HepG2 (cell line): ENCODE data around the gene KRTAP21-2. TPM values are rescaled to one million over a fixed set of nuclear protein-coding genes. Genes with fewer than 3 reads are reported as not detected.

ENCODE experiments used
- ATAC-seq: fragments of 200-7000 bp; cut with Tn5 transposase; 3 replicates; pipeline ENCODE4 v1.9.1; 2020; ENCODE audit warnings: mild to moderate bottlenecking, moderate library complexity
- BruUV-seq: library from RNA; stranded (reverse); fragments of 400-500 nt; replicated peaks from 2 replicates; lab custom pipeline; 2021; lab: Mats Ljungman, UMichigan
- CTCF ChIA-PET: fragments of 300-600 bp; formaldehyde crosslinking; extraction: SDS; loops from one replicate; lab custom pipeline; 2021; ENCODE audit warnings: low total read pairs, inconsistent platforms, low intra/inter-chr PET ratio; lab: Yijun Ruan, JAX
- POLR2A ChIA-PET: fragments of 350-600 bp; sonication (Branson Sonifier 250); formaldehyde crosslinking; loops from one replicate; lab custom pipeline; 2020; ENCODE audit warnings: antibody characterized with exemption, inconsistent platforms; lab: Yijun Ruan, JAX
- DNase-seq: peaks from one replicate; pipeline ENCODE4 v3.0.0-alpha.2; 2015; ENCODE audit warnings: low spot score
- FAIRE-seq: peaks from 3 replicates; lab custom pipeline; 2011; peaks lifted over from hg19 to GRCh38; lab: Jason Lieb, UNC
- H2AFZ ChIP-seq: one replicate; pipeline ENCODE4 v1.6.1; 2011; ENCODE audit warnings: low read length, inconsistent platforms
- H3K27ac ChIP-seq: fragments of 300-600 bp; 3 replicates; pipeline ENCODE4 v1.8.0; 2011; ENCODE audit warnings: mixed run types, mild to moderate bottlenecking, mixed read lengths, low read length, inconsistent platforms; ENCODE audit not compliant: insufficient read depth; ENCODE audit errors: extremely low read length
- H3K27me3 ChIP-seq, 2 experiments: fragments of 200-600 bp in 1 of 2; 2 replicates in 1 of 2; 3 replicates in 1 of 2; pipeline versions ENCODE4 v1.6.0 to v1.8.0; 2011; ENCODE audit warnings: low read length in 2 of 2, mild to moderate bottlenecking in 2 of 2, moderate library complexity in 2 of 2, inconsistent platforms in 1 of 2; ENCODE audit not compliant: insufficient read depth in 2 of 2, control insufficient read depth in 1 of 2
- H3K36me3 ChIP-seq, 2 experiments: fragments of 200-600 bp in 1 of 2; replicated peaks in 1 of 2; 2 replicates in 1 of 2; 3 replicates in 1 of 2; pipeline versions ENCODE4 v1.5.1 to v1.8.0; 2011; ENCODE audit warnings: low read length in 2 of 2, inconsistent platforms in 1 of 2; ENCODE audit not compliant: insufficient read depth in 2 of 2, control insufficient read depth in 1 of 2
- H3K4me1 ChIP-seq: 2 replicates; pipeline ENCODE4 v1.5.1; 2012; ENCODE audit warnings: low read length, inconsistent platforms; ENCODE audit not compliant: insufficient read depth
- H3K4me2 ChIP-seq: 2 replicates; pipeline ENCODE4 v1.6.0; 2011; ENCODE audit warnings: low read depth, low read length, inconsistent platforms
- H3K4me3 ChIP-seq, 3 experiments: fragments of 200-600 bp in 1 of 3; sonication (generic), shearing (Covaris generic) in 1 of 3; replicated peaks in 1 of 3; 2 replicates each; pipeline ENCODE4 v1.5.1; 2011 to 2016; ENCODE audit warnings: low read length in 3 of 3, inconsistent platforms in 2 of 3, low read depth in 2 of 3, mild to moderate bottlenecking in 2 of 3, control low read depth in 1 of 3, mixed read lengths in 1 of 3; ENCODE audit not compliant: insufficient read depth in 1 of 3
- H3K79me2 ChIP-seq: one replicate; pipeline ENCODE4 v1.6.1; 2011; ENCODE audit warnings: low read length, inconsistent platforms; ENCODE audit not compliant: insufficient read depth
- H3K9ac ChIP-seq: 2 replicates; pipeline ENCODE4 v1.6.0; 2011; ENCODE audit warnings: mild to moderate bottlenecking, low read depth, low read length, inconsistent platforms; ENCODE audit not compliant: insufficient read depth
- H3K9me3 ChIP-seq: 2 replicates; pipeline ENCODE4 v1.5.1; 2012; ENCODE audit warnings: mild to moderate bottlenecking, low read length
- H4K20me1 ChIP-seq: 2 replicates; pipeline ENCODE4 v1.6.0; 2011; ENCODE audit warnings: inconsistent platforms, mild to moderate bottlenecking, low read length, moderate library complexity; ENCODE audit not compliant: insufficient read depth
- MAFG ChIP-seq: sonication (generic); formaldehyde crosslinking; IDR thresholded peaks from 2 replicates; pipeline ENCODE4 v1.5.1; 2020; ENCODE audit warnings: mild to moderate bottlenecking, missing genetic modification reagents
- NFE2L2 ChIP-seq: fragments of 150-350 bp; IDR thresholded peaks from 2 replicates; pipeline ENCODE4 v1.6.1; 2014; ENCODE audit warnings: low read length
- SNAPC2 ChIP-seq: sonication (generic); formaldehyde crosslinking; IDR thresholded peaks from 2 replicates; pipeline ENCODE4 v1.8.1; 2022; ENCODE audit warnings: mild to moderate bottlenecking, missing genetic modification reagents
- ZNF318 ChIP-seq: sonication (generic); formaldehyde crosslinking; IDR thresholded peaks from 2 replicates; pipeline ENCODE4 v1.4.0; 2020; ENCODE audit warnings: mild to moderate bottlenecking, missing genetic modification reagents
- ZNF646 ChIP-seq: sonication (generic); formaldehyde crosslinking; IDR thresholded peaks from 2 replicates; pipeline ENCODE4 v1.9.0; 2021; ENCODE audit warnings: mild to moderate bottlenecking, missing genetic modification reagents
- ZZZ3 ChIP-seq: sonication (generic); formaldehyde crosslinking; IDR thresholded peaks from 2 replicates; pipeline ENCODE4 v1.4.0; 2020; ENCODE audit warnings: missing genetic modification reagents, mild to moderate bottlenecking, borderline replicate concordance
- WGBS: methylation state at CpG from one replicate; pipeline ENCODE4 v1.1.6; 2017; ENCODE audit warnings: low lambda C conversion rate; 5-methylcytosine and 5-hydroxymethylcytosine counted together
- in situ Hi-C: cut with HindIII; loops from 2 replicates; pipeline ENCODE4 v1.10.0; 2017; ENCODE audit warnings: low pct_unique_long_range_greater_than_20kb; ENCODE audit not compliant: extremely low pct_ligation_motif_present
- intact Hi-C: fragments of 100-400 bp; cut with micrococcal nuclease; formaldehyde crosslinking; loops from one replicate; pipeline ENCODE4 v1.10.0; 2022; ENCODE audit not compliant: unreplicated experiment
- polyA plus RNA-seq, 8 experiments: library from polyadenylated mRNA; depleted of rRNA in 3 of 8; stranded (reverse) in 7 of 8; unstranded in 1 of 8; fragments of >200 nt; fragmentation: Illumina TruSeq in 4 of 8; extraction: Trizol in 4 of 8; gene quantifications; 2 replicates each; pipeline versions ENCODE4 v1.2.1 to v1.2.3, GENCODE V29; 2011 to 2016; ENCODE audit warnings: low read depth in 4 of 8, missing spikeins in 1 of 8, mixed read lengths in 1 of 8; ENCODE audit not compliant: insufficient read depth in 1 of 8
- total RNA-seq, 5 experiments: library from RNA; depleted of rRNA; stranded (reverse); fragments of >200 nt; fragmentation: Illumina TruSeq; extraction: Trizol; gene quantifications; 2 replicates each; pipeline ENCODE4 v1.2.3, GENCODE V29; 2016; ENCODE audit warnings: low read depth in 1 of 5
- TF ChIP-seq, protein P1 (sequence below): IDR thresholded peaks from 2 replicates; pipeline ENCODE4 v1.6.1; 2016

Gene KRTAP21-2
- total and polyA plus RNA-seq, 2 of the 13 experiments (the other 11 are each of a cell fraction or from before 2014, with no cell fraction given): not detected

DNA sequence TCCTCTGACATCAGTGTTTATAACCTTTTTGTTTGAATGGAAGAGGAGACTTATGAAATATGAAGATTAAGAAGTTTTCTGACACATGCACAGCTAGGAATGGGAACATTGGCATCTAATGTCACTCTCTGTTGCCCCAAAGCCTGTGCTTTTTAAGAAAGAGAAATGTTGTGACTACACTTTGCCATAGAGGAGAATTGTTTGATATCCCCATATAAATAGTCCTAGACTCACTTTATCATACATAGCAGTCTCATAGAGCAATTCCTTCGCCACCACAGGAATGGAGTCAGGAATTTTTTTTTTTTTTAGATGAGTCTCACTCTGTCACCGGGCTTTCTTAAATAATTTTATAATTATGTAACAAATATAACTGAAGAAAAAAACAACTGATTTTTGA, 30.0 kb downstream of the KRTAP21-2 start (continued):
- TF ChIP-seq, protein P1, sequence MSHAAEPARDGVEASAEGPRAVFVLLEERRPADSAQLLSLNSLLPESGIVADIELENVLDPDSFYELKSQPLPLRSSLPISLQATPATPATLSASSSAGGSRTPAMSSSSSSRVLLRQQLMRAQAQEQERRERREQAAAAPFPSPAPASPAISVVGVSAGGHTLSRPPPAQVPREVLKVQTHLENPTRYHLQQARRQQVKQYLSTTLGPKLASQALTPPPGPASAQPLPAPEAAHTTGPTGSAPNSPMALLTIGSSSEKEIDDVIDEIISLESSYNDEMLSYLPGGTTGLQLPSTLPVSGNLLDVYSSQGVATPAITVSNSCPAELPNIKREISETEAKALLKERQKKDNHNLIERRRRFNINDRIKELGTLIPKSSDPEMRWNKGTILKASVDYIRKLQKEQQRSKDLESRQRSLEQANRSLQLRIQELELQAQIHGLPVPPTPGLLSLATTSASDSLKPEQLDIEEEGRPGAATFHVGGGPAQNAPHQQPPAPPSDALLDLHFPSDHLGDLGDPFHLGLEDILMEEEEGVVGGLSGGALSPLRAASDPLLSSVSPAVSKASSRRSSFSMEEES (CRISPR knock-in tag): no peak
- TF ChIP-seq NFE2L2 (no peak), ZNF646 (no peak), MAFG (CRISPR knock-in tag) (no peak), SNAPC2 (CRISPR knock-in tag) (no peak)

DNA sequence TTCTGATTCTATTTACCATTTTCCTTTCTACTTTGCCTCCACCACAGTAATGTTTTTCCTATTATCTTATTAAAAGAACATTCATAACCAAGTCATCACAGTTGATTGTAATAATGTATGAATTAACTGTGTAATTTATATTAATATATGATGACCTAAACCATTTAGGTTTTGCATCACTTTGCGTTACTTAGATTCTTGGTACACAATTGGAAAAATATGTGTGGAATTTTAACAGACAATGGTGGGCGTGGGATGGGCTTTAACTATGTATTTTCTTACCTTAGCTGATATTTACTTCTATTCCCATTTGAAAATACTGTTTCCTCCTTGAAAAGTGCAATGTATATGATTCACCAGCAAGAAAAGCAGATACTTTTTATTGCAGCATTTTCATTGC, 32.1 kb downstream of the KRTAP21-2 start:
- intact Hi-C loops (no loop called here), in situ Hi-C loops (no loop called here)
- ChIA-PET CTCF (no interaction called here), POLR2A (no interaction called here)
- H3K9me3 ChIP-seq: peaks cover 93% of the 10 kb centered on the region
- no peaks in the 10 kb centered on the region for H3K79me2 ChIP-seq
- H3K4me1 ChIP-seq: no peaks in the 10 kb centered on the region
- no peak for FAIRE-seq
- H3K4me3 ChIP-seq: no peak overlapping the region
- 25% methylated on average over 2 of the region's 2 CpGs for WGBS
- no peak overlapping the region for H3K4me2 ChIP-seq
- H4K20me1 ChIP-seq: no peaks in the 10 kb centered on the region
- H3K36me3 ChIP-seq: no peaks in the 10 kb centered on the region
- no peak overlapping the region for H3K9ac ChIP-seq
- DNase-seq: no peak
- no peaks in the 10 kb centered on the region for H3K27me3 ChIP-seq
- no peak overlapping the region for H2AFZ ChIP-seq
- BruUV-seq: no TSS peak
- ATAC-seq: no peak
- H3K27ac ChIP-seq: no peak overlapping the region
- no peak for TF ChIP-seq ZNF318 (CRISPR knock-in tag)
- no peak for TF ChIP-seq ZZZ3
